Breast epithelium (tissue), 4 donors: ENCODE measurements around the gene TENM3. TPM values are rescaled to one million over a fixed set of nuclear protein-coding genes. Genes with fewer than 3 reads are reported as not detected.

Source experiments
- DNase-seq, 2 donors: peaks; one replicate each; pipeline ENCODE4 v3.0.0-alpha.2; 2019; ENCODE audit warnings: low spot score in 2 of 2
- H3K27ac ChIP-seq, 2 donors: fragments of 200-600 bp; sonication (generic) in 1 of 2; one replicate each; pipeline ENCODE4 v1.5.1; 2016 to 2019; ENCODE audit warnings: mild to moderate bottlenecking in 1 of 2
- H3K27me3 ChIP-seq, 2 donors: fragments of 200-600 bp; sonication (generic) in 1 of 2; one replicate each; pipeline versions ENCODE4 v1.5.1 to v1.6.0; 2017 to 2019; ENCODE audit warnings: control low read depth in 1 of 2, mild to moderate bottlenecking in 1 of 2
- H3K36me3 ChIP-seq: fragments of 200-600 bp; one replicate; pipeline ENCODE4 v1.5.1; 2019
- H3K4me1 ChIP-seq, 2 donors: fragments of 200-600 bp; sonication (generic); one replicate each; pipeline ENCODE4 v1.5.1; 2016 to 2019; ENCODE audit warnings: control low read depth in 1 of 2
- H3K4me3 ChIP-seq, 3 donors: fragments of 200-600 bp; sonication (generic); 1 replicate in 2 of 3; 2 replicates in 1 of 3; pipeline ENCODE4 v1.5.1; 2016 to 2019; ENCODE audit warnings: mild to moderate bottlenecking in 3 of 3, moderate library complexity in 2 of 3
- H3K9me3 ChIP-seq, 2 donors: fragments of 200-600 bp; sonication (generic) in 1 of 2; one replicate each; pipeline ENCODE4 v1.5.1; 2016 to 2019; ENCODE audit warnings: control low read depth in 1 of 2
- POLR2A ChIP-seq: fragments of 450-650 bp; IDR thresholded peaks from one replicate; pipeline ENCODE4 v1.6.1; 2016; ENCODE audit warnings: antibody characterized with exemption, mild to moderate bottlenecking, moderate library complexity
- POLR2AphosphoS5 ChIP-seq, 3 donors: sonication (generic); formaldehyde crosslinking; IDR thresholded peaks; one replicate each; pipeline ENCODE4 v1.6.1; 2017; ENCODE audit warnings: antibody characterized with exemption in 3 of 3
- intact Hi-C: fragments of 100-400 bp; cut with DNase I; formaldehyde crosslinking; loops from one replicate; pipeline ENCODE4 v1.15.1; 2023; ENCODE audit warnings: low total_unique reads
- total RNA-seq, 3 donors: library from RNA; depleted of rRNA; stranded (reverse); fragments of >200 nt; gene quantifications; one replicate each; pipeline ENCODE4 v1.1.0, GENCODE V29; 2016
- TF ChIP-seq, protein P1 (sequence below), 3 donors: fragments of 450-650 bp; IDR thresholded peaks; one replicate each; pipeline ENCODE4 v1.5.1; 2016 to 2017; ENCODE audit warnings: antibody characterized with exemption in 3 of 3, mild to moderate bottlenecking in 3 of 3, moderate library complexity in 3 of 3

TENM3 gene
- total RNA-seq, 3 donors from 2014 or later, result 4.6 to 30.6 (median 8.8) TPM

DNA sequence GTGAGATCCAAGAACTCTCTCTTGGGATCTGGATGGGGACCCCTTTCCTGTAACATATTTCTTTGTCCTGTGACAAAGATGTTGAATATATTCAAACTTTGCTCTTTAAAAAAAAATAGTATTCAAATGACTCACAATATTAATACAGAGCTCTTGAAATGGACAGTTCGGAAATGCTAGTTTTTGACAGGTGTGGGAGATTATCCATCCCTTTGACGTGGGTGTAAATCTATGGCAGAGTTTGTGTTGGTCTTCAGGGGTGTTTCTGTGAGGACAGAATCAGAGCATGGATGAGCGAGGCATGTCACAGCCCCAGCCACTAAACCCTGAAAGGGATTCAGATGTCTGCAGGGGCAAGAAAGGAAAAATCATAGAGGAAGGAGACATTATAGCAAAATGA lies 25.8 kb downstream of the TENM3 start:
- no peak for TF ChIP-seq POLR2A
- no peak for TF ChIP-seq POLR2AphosphoS5 (IDR thresholded peaks at IDR 0.05)
- TF ChIP-seq, protein P1, sequence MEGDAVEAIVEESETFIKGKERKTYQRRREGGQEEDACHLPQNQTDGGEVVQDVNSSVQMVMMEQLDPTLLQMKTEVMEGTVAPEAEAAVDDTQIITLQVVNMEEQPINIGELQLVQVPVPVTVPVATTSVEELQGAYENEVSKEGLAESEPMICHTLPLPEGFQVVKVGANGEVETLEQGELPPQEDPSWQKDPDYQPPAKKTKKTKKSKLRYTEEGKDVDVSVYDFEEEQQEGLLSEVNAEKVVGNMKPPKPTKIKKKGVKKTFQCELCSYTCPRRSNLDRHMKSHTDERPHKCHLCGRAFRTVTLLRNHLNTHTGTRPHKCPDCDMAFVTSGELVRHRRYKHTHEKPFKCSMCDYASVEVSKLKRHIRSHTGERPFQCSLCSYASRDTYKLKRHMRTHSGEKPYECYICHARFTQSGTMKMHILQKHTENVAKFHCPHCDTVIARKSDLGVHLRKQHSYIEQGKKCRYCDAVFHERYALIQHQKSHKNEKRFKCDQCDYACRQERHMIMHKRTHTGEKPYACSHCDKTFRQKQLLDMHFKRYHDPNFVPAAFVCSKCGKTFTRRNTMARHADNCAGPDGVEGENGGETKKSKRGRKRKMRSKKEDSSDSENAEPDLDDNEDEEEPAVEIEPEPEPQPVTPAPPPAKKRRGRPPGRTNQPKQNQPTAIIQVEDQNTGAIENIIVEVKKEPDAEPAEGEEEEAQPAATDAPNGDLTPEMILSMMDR (IDR thresholded peaks at IDR 0.05), result no peak
- intact Hi-C loops, result loop anchor here (10.0 kb wide), 1 partner anchor 1454 kb away; no protein-coding TSS in a partner anchor

DNA sequence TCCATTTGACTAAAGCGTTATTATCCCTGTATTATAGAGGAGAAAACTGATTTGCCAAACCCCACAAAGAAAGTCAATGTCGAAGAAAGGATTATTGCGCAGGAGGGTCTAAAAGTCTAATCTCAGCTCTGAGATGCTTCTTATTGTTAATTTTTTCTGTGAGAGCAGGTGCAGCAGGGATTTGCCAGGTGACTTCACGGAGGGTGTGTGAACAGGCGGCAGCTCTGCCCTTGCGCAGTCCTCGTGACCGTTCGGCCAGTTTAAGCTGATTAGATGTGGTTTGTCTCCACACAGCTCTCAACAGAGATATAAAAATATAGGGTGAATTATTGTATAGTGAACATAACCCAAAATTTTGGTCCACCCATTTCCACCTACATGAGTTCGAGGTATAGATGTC lies 28.5 kb downstream of the TENM3 start:
- Histone ChIP-seq H3K9me3 (peaks cover 0 to 3% of the 10 kb centered on the region in 2 donors), H3K36me3 (no peaks in the 10 kb centered on the region), H3K27ac (no peak overlapping the region), H3K4me1 (no peaks in the 10 kb centered on the region), H3K4me3 (no peak overlapping the region), H3K27me3 (no peaks in the 10 kb centered on the region)
- no peak for DNase-seq
- TF ChIP-seq POLR2A (no peak), POLR2AphosphoS5 (IDR thresholded peaks at IDR 0.05) (no peak)
- TF ChIP-seq, protein P1 (IDR thresholded peaks at IDR 0.05), result no peak
- intact Hi-C loops, result no loop called here

More for the DNA sequence above, 25.8 kb downstream of the TENM3 start:
- no peak for DNase-seq
- no peak overlapping the region for H3K27ac ChIP-seq
- no peaks in the 10 kb centered on the region for H3K27me3 ChIP-seq
- peaks cover 0 to 3% of the 10 kb centered on the region in 2 donors for H3K9me3 ChIP-seq
- H3K4me3 ChIP-seq, result no peak overlapping the region
- H3K36me3 ChIP-seq, result no peaks in the 10 kb centered on the region
- no peaks in the 10 kb centered on the region for H3K4me1 ChIP-seq

DNA sequence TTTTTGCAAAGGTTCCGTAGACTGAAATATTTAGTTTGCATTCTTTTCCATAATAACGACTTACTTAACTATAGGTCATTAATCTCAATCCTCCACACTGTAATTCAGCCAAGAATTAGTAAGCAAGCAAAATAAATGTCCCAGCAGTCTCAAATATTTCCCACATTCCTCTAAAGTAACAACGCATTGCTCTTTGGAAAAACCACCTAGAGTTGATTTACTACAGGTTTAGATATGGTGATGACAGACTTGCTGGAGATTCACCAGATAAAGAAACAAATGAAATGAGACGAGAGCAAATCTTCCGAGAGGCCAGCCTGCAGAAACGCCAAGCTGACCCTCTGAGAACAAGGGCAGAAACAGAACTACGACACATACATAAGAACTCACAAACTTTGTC lies 28.9 kb downstream of the TENM3 start:
- TF ChIP-seq POLR2AphosphoS5 (IDR thresholded peaks at IDR 0.05), result no peak
- TF ChIP-seq, protein P1 (IDR thresholded peaks at IDR 0.05), result no peak
- TF ChIP-seq POLR2A, result no peak
- intact Hi-C loops, result no loop called here

DNA sequence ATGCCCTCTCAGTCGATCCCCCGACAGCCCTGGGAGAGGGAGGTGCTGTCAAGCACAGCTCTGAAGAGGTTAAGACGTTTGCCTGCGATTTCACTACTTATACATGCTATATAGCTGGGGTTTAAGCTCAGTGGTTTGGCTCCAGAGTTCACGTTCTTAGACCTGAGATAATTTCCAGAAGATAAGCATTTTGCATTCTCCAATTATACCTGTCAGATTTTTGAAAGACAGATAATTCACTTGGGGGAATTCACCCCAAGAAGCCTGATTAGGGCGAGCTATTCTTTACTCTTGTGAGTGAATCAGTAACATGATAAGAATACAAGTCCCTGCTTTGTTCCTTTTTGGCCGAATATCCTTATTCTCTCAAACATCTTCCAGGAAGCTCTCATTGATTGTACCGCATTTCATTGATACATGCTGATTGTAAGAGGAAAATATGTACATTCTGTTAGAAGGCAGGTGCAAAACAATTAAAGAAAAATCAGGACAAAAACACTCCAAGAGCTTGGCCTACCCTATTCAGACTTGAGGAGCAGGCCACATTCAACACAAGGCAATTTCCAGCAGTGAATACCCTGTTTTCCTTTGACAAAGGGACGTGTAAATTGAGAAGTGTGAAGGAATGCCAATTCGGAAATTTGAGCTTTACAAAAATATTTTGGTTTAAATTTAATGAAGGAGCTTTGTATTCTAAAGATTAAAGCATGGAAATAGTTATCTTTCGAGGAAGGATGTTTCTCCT lies 30.2 kb downstream of the TENM3 start:
- no peak for TF ChIP-seq POLR2A
- no peak for TF ChIP-seq POLR2AphosphoS5 (IDR thresholded peaks at IDR 0.05)
- TF ChIP-seq, protein P1 (IDR thresholded peaks at IDR 0.05), result no peak
- no peaks in the 10 kb centered on the region for H3K9me3 ChIP-seq
- no peaks in the 10 kb centered on the region for H3K36me3 ChIP-seq
- DNase-seq, result no peak
- H3K27me3 ChIP-seq, result no peaks in the 10 kb centered on the region
- H3K4me3 ChIP-seq, result no peak overlapping the region
- H3K4me1 ChIP-seq, result no peaks in the 10 kb centered on the region
- no peak overlapping the region for H3K27ac ChIP-seq
- intact Hi-C loops, result no loop called here

More for the DNA sequence above, 28.9 kb downstream of the TENM3 start:
- Histone ChIP-seq H3K9me3 (peaks cover 0 to 2% of the 10 kb centered on the region in 2 donors), H3K27me3 (no peaks in the 10 kb centered on the region), H3K27ac (no peak overlapping the region), H3K4me1 (no peaks in the 10 kb centered on the region), H3K4me3 (no peak overlapping the region), H3K36me3 (no peaks in the 10 kb centered on the region)
- no peak for DNase-seq

DNA sequence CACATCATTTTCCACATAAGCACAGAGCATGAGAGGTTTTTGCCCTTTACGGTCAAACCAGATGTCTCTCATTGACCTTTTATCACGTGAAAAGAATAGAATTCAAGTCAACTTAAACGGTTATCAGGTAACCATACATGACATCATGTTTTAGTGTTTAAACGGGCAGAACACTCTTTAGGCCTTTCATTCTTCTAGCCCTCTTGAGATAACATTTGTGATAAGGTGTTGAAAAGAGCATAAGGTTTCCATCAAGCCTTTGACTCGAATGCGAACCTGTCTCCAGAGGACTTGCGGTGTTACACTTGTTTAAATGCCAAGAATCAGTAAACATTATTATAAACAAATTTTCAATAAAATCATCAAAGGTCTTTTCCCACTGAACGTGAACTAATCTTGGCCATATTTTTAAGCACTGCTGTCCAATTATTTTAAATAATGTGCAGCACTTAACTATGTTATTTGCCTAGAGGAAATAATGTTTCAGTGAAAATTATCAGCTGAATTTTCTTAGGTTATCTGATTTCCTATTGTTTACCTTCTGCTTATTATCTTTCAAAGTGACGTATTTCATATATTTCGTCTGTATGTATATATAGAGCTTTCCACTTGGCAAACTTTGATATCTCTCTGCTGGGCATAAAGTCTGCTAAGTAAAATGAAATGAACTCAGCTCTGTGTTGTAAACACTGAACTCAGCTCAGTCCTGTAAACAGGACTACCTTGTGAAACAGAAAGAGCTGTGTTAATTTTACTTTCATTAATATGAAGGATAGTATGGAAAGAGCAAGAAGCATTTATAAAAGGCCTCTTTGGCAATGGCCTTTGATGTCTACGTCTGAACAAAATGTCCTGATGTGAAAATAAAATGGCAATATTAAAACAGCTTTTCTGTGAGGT lies 33.3 kb downstream of the TENM3 start:
- Histone ChIP-seq H3K27ac (no peak overlapping the region), H3K4me3 (no peak overlapping the region), H3K27me3 (no peaks in the 10 kb centered on the region), H3K9me3 (no peaks in the 10 kb centered on the region), H3K36me3 (no peaks in the 10 kb centered on the region), H3K4me1 (no peaks in the 10 kb centered on the region)
- intact Hi-C loops, result loop anchor here (5.0 kb wide), 1 partner anchor 576 kb away; no protein-coding TSS in a partner anchor
- DNase-seq, result no peak
- TF ChIP-seq POLR2AphosphoS5 (IDR thresholded peaks at IDR 0.05) (no peak), POLR2A (no peak)
- TF ChIP-seq, protein P1 (IDR thresholded peaks at IDR 0.05), result no peak
